Measurements from ENCODE around the gene NFE2L3.
"Not testable (repeated sequence)": the region's sequence is repeated elsewhere in the genome, so short reads cannot be mapped to it uniquely, and the experiment has no call there.

NFE2L3 gene

GRCh38 chr7:26147030-26147429 is 5.0 kb upstream of the NFE2L3 start:
- no peak for DNase-seq (ENCODE audit: low spot score)

- DNase-seq (ENCODE audit: low spot score), result not testable (repeated sequence)
These were observed 4.2 kb upstream of the NFE2L3 start for GRCh38 chr7:26147646-26148306.

GRCh38 chr7:26148307-26148700 is 3.7 kb upstream of the NFE2L3 start:
- not testable (repeated sequence) for DNase-seq (ENCODE audit: low spot score)

GRCh38 chr7:26149391-26149977 is 2.5 kb upstream of the NFE2L3 start:
- no peak for DNase-seq (ENCODE audit: low spot score)

- DNase-seq (ENCODE audit: low spot score), result no peak
These were observed 902 bp upstream of the NFE2L3 start for GRCh38 chr7:26151096-26151495.

- no peak for DNase-seq (ENCODE audit: low spot score)
These were observed 397 bp upstream of the NFE2L3 start for GRCh38 chr7:26151650-26151952.

- not testable (repeated sequence) for DNase-seq (ENCODE audit: low spot score)
These were observed 813 bp downstream of the NFE2L3 start for GRCh38 chr7:26152782-26153240.

- DNase-seq (ENCODE audit: low spot score), result no peak
These were observed 1.3 kb downstream of the NFE2L3 start for GRCh38 chr7:26153241-26153822.

- no peak for DNase-seq (ENCODE audit: low spot score)
These were observed 2.1 kb downstream of the NFE2L3 start for GRCh38 chr7:26153823-26154783.

- no peak for DNase-seq (ENCODE audit: low spot score)
These were observed 3.8 kb downstream of the NFE2L3 start for GRCh38 chr7:26155531-26156375.

GRCh38 chr7:26156451-26157420 is 4.7 kb downstream of the NFE2L3 start:
- peak; percentile 83 for DNase-seq (ENCODE audit: low spot score)

GRCh38 chr7:26157520-26158105 is 5.6 kb downstream of the NFE2L3 start:
- no peak for DNase-seq (ENCODE audit: low spot score)

- DNase-seq (ENCODE audit: low spot score), result no peak
These were observed 7.2 kb downstream of the NFE2L3 start for GRCh38 chr7:26159243-26159642.

- DNase-seq (ENCODE audit: low spot score), result no peak
These were observed 8.9 kb downstream of the NFE2L3 start for GRCh38 chr7:26160896-26161295.

GRCh38 chr7:26162431-26162830 is 10.4 kb downstream of the NFE2L3 start:
- no peak for DNase-seq (ENCODE audit: low spot score)

GRCh38 chr7:26163804-26164203 is 11.8 kb downstream of the NFE2L3 start:
- DNase-seq (ENCODE audit: low spot score), result not testable (repeated sequence)

- no peak for DNase-seq (ENCODE audit: low spot score)
These were observed 14.1 kb downstream of the NFE2L3 start for GRCh38 chr7:26165950-26166683.

- DNase-seq (ENCODE audit: low spot score), result no peak
These were observed 14.8 kb downstream of the NFE2L3 start for GRCh38 chr7:26166684-26167266.
